ENCODE results near the gene C3orf22. TPM values are rescaled to one million over a fixed set of nuclear protein-coding genes. Genes with fewer than 3 reads are reported as not detected.

C3orf22 gene
- total and polyA plus RNA-seq, 2 donors (not counting 1 experiment from before 2014, with no cell fraction given): not detected

DNA sequence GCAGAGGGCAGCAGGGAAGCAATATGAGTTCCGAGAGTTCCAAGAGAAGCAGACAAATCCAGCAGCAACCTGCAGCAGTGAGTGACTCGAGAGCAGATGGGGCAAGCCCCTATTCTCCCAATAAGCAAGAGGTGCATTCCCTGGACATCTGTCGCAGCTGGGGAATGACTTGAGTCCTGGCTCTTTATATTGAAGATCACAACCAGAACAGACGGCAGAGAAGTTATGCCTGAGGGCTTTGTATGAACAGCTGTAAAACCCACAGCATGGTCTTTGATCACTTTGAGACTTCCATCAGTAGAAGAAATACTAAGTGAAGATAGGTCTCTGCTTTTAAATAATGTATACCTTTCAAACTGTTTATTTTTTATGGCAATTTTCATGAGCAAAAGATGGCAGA, 23.6 kb upstream of the C3orf22 start:
- Histone ChIP-seq H3K9me3 (ENCODE audit: control insufficient read depth, insufficient read depth, low read depth, low read length) (no peaks in the 10 kb centered on the region), H3K36me3 (ENCODE audit: control insufficient read depth, insufficient read depth, low read length) (no peaks in the 10 kb centered on the region), H3K27me3 (ENCODE audit: control insufficient read depth, insufficient read depth, low read length) (peaks cover 5% of the 10 kb centered on the region), H3K9ac (ENCODE audit: insufficient read depth, low read length) (no peak overlapping the region), H2AFZ (ENCODE audit: low read length) (no peak overlapping the region), H4K20me1 (ENCODE audit: control insufficient read depth, extremely low read depth, insufficient read depth, low read length) (no peaks in the 10 kb centered on the region), H3K4me3 (replicated peaks in 1 of 4; ENCODE audit: control extremely low read depth in 1 of 4, insufficient read depth in 1 of 4, low read depth in 3 of 4, low read length in 4 of 4) (no peak overlapping the region), H3K4me2 (ENCODE audit: extremely low read depth, insufficient read depth, low read length) (no peak overlapping the region), H3K4me1 (ENCODE audit: control insufficient read depth, extremely low read depth, insufficient read depth, low read length) (no peaks in the 10 kb centered on the region), H3K27ac (ENCODE audit: insufficient read depth, low read length) (no peak overlapping the region), H3K79me2 (ENCODE audit: control insufficient read depth, insufficient read depth, low read length) (no peaks in the 10 kb centered on the region)
- DNase-seq (ENCODE audit: low read depth in 2 of 2): no peak
- TF ChIP-seq, protein P1, sequence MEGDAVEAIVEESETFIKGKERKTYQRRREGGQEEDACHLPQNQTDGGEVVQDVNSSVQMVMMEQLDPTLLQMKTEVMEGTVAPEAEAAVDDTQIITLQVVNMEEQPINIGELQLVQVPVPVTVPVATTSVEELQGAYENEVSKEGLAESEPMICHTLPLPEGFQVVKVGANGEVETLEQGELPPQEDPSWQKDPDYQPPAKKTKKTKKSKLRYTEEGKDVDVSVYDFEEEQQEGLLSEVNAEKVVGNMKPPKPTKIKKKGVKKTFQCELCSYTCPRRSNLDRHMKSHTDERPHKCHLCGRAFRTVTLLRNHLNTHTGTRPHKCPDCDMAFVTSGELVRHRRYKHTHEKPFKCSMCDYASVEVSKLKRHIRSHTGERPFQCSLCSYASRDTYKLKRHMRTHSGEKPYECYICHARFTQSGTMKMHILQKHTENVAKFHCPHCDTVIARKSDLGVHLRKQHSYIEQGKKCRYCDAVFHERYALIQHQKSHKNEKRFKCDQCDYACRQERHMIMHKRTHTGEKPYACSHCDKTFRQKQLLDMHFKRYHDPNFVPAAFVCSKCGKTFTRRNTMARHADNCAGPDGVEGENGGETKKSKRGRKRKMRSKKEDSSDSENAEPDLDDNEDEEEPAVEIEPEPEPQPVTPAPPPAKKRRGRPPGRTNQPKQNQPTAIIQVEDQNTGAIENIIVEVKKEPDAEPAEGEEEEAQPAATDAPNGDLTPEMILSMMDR (conservative IDR thresholded peaks at IDR 0.05 in 1 of 2, IDR thresholded peaks at IDR 0.05 in 1 of 2; ENCODE audit: low read depth in 1 of 2, low read length in 2 of 2): no peak

DNA sequence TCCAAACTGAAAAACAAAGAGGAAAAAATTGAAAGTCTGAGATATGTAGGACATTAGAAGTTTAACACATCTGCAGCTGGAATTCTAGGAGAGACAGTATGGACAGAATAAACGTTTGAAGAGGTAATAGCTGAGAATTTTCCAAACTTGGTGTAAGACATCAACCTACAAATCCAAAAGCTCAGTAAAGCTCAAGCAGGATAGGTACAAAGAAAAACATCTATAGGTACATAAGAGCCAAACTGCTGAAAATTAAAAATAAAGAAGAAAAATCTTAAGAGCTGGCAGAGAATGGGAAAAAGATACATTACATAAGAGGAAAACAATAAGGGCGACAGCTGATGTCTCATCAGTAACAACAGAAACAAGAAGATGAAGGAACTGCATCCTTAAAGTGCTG, 22.8 kb upstream of the C3orf22 start:
- Histone ChIP-seq H3K36me3 (ENCODE audit: control insufficient read depth, insufficient read depth, low read length) (no peaks in the 10 kb centered on the region), H3K4me3 (replicated peaks in 1 of 4; ENCODE audit: control extremely low read depth in 1 of 4, insufficient read depth in 1 of 4, low read depth in 3 of 4, low read length in 4 of 4) (no peak overlapping the region), H3K9me3 (ENCODE audit: control insufficient read depth, insufficient read depth, low read depth, low read length) (no peaks in the 10 kb centered on the region), H4K20me1 (ENCODE audit: control insufficient read depth, extremely low read depth, insufficient read depth, low read length) (no peaks in the 10 kb centered on the region), H3K27me3 (ENCODE audit: control insufficient read depth, insufficient read depth, low read length) (peaks cover 5% of the 10 kb centered on the region), H3K4me1 (ENCODE audit: control insufficient read depth, extremely low read depth, insufficient read depth, low read length) (no peaks in the 10 kb centered on the region), H3K27ac (ENCODE audit: insufficient read depth, low read length) (no peak overlapping the region), H3K79me2 (ENCODE audit: control insufficient read depth, insufficient read depth, low read length) (no peaks in the 10 kb centered on the region), H2AFZ (ENCODE audit: low read length) (no peak overlapping the region), H3K9ac (ENCODE audit: insufficient read depth, low read length) (no peak overlapping the region), H3K4me2 (ENCODE audit: extremely low read depth, insufficient read depth, low read length) (no peak overlapping the region)
- DNase-seq (ENCODE audit: low read depth in 2 of 2): no peak
- TF ChIP-seq, protein P1 (conservative IDR thresholded peaks at IDR 0.05 in 1 of 2, IDR thresholded peaks at IDR 0.05 in 1 of 2; ENCODE audit: low read depth in 1 of 2, low read length in 2 of 2): no peak
- no peak for TF ChIP-seq EZH2 (IDR thresholded peaks at IDR 0.05; ENCODE audit: low read length, missing control alignments)

DNA sequence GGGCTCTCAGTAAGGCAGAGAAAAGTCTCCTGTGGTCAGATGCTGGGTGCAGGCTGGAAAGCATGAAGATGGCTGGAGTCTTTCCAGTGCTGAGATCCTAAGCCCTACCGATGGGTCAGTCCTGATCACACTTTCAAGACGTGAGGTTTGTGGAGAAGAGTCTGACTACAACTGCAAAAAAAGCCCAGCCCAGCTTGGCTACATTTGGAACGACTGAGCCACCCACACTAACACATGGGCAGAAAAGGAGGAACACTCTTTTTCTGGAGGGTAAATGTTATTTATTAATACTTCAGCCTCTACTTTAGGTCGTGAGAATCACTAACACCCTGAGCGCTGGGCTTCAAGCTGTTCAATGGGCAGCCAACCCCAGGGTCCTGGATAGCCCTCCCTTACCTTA, 22.0 kb upstream of the C3orf22 start:
- H3K27me3 ChIP-seq (ENCODE audit: control insufficient read depth, insufficient read depth, low read length): peaks cover 5% of the 10 kb centered on the region
- no peak for DNase-seq (ENCODE audit: low read depth in 2 of 2)
- H3K9me3 ChIP-seq (ENCODE audit: control insufficient read depth, insufficient read depth, low read depth, low read length): no peaks in the 10 kb centered on the region
- H4K20me1 ChIP-seq (ENCODE audit: control insufficient read depth, extremely low read depth, insufficient read depth, low read length): no peaks in the 10 kb centered on the region
- H3K4me3 ChIP-seq (replicated peaks in 1 of 4; ENCODE audit: control extremely low read depth in 1 of 4, insufficient read depth in 1 of 4, low read depth in 3 of 4, low read length in 4 of 4): no peak overlapping the region
- H3K9ac ChIP-seq (ENCODE audit: insufficient read depth, low read length): no peak overlapping the region
- H3K4me1 ChIP-seq (ENCODE audit: control insufficient read depth, extremely low read depth, insufficient read depth, low read length): no peaks in the 10 kb centered on the region
- H3K4me2 ChIP-seq (ENCODE audit: extremely low read depth, insufficient read depth, low read length): no peak overlapping the region
- no peak for TF ChIP-seq EZH2 (IDR thresholded peaks at IDR 0.05; ENCODE audit: low read length, missing control alignments)
- TF ChIP-seq, protein P1 (conservative IDR thresholded peaks at IDR 0.05 in 1 of 2, IDR thresholded peaks at IDR 0.05 in 1 of 2; ENCODE audit: low read depth in 1 of 2, low read length in 2 of 2): no peak
- no peak overlapping the region for H3K27ac ChIP-seq (ENCODE audit: insufficient read depth, low read length)
- no peaks in the 10 kb centered on the region for H3K79me2 ChIP-seq (ENCODE audit: control insufficient read depth, insufficient read depth, low read length)
- no peak overlapping the region for H2AFZ ChIP-seq (ENCODE audit: low read length)
- no peaks in the 10 kb centered on the region for H3K36me3 ChIP-seq (ENCODE audit: control insufficient read depth, insufficient read depth, low read length)
